KG1 (cell line): ENCODE results near the gene ALDH18A1.
A peak's percentile ranks its signal among the peaks of the same experiment; 100 is the strongest.
"Not testable (repeated sequence)": the region's sequence is repeated elsewhere in the genome, so short reads cannot be mapped to it uniquely, and the experiment has no call there.

Experiments used
- DNase-seq: peaks from one replicate; lab custom pipeline; 2025; lab: John Stamatoyannopoulos, UW

ALDH18A1 gene

DNA sequence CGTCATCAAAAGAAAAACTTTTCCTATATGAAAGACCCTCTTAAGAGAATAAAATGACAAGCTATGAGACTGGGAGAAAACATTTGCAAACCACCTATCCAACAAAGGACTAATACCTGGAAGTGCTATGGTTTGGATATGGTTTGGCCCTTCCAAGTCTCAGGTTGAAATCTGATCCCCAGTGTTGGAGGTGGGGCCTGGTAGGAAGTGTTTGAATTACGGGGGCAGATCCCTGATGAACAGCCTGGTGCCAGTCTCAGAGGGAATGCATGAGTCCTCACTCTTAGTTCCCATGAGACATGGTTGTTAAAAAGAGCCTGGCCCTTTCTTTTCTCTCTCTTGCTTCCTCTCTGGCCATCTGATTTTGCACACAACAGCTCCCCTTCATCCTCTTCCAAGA, 6.3 kb downstream of the ALDH18A1 start:
- no peak for DNase-seq

DNA sequence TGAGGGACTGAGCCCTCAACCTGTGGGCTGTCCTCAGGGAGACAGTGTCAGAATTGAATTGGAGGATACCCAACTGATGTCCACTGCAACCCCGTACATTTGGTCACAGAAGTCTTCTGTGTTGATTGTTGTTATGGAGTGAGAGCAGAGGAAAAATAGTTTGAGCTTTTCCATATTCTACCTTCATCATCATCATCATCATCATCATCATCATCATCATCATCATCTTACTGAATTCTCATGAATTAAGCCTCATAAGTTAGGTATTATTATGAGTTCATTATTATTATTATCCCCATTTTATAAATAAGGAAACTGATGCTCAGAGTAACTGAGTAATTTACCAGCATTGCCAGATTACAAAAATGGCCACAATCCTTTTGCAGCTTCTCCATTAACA, 8.4 kb downstream of the ALDH18A1 start:
- no peak for DNase-seq

DNA sequence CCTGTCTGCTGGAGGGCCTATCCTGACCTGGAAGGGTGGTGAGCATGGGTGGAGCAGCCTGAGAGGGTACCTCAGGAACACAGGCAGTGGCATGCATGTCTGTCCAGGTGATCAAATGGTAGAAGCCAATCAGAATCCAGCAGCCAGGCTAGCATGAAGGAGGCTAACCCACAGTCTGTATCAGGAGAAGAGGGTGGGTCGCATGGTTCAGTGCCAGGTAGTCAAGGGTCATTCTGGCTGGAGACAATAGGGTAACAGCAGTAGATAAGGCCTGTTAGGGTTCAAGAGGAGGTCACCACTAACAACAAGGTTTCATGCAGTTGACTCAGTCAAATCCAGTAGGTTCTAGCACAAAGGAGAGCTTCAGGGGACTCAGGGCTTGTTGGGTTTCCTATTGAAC, 10.4 kb downstream of the ALDH18A1 start:
- DNase-seq, result no peak

DNA sequence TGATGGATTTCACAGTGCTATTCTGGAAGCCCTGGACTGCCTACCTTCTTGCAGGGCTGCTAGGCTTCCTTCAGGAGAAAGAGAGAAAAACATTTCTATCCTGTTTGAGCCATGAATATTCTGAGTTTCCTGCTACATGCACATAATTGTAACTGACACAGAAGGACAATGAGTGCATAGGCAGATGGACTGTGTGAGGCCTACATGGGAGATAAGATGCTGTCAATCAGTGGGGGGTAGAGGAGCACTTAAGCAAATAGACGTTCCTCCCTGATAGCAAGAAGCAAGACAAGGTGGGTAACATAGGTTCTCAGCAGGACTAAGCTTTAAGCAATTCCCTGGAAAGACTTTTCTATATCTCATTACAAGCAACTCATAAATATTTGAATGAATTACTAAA, 11.6 kb downstream of the ALDH18A1 start:
- no peak for DNase-seq

DNA sequence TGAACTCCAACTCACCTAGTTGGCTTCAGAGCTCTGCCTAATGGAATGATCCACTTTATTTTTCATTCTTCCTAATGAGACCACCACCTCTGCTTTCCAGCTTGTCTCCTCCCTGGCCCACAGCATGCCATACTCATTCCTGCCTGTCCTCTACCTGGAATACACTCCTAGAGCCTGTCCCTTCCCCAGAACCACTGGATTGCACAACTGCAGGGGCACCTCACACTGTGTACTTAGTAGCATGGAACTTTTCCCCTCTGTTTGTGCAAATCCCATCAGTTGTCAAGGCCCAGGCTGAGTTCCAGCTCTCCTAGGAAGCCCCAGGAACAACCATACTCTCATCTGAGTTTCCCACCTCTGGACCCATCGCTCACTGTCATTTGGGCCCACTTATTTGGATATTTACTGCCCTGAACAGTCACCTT, 15.6 kb downstream of the ALDH18A1 start:
- DNase-seq, result no peak

DNA sequence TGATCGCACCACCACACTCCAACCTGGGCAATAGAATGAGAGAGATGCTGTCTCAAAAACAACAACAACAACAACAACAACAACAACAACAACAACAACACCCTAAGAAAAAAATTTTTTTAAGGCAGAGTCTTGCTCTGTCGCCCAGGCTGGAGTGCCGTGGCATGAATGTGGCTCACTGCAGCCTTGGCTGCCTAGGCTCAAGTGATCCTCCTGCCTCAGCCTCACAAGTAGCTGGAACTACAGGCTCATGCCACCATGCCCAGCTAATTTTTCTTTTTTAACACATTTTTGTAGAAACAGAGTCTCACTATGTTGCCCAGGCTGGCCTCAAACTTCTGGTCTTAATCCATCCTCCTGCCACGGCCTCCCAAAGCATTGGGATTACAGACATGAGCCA, 18.6 kb downstream of the ALDH18A1 start:
- DNase-seq, result no peak

DNA sequence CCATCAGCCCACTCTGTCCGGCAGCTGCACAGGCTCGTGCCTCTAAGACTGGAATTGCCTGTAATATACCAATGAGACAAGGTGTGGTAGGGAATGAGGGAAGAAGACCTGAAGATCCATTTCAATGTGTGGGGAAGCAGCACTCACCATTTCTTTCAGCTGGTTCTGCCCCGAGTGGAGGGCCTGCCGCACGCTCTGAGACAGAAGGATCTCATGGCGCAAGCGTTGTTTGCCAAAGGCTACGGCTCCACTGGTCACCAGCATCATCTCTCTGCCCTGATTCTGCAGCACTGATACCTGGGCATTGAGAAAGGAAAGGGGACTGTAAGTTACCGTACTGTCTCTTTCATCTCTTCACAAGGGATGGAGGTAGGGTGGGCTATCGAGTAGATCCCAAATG, 19.4 kb downstream of the ALDH18A1 start:
- no peak for DNase-seq

DNA sequence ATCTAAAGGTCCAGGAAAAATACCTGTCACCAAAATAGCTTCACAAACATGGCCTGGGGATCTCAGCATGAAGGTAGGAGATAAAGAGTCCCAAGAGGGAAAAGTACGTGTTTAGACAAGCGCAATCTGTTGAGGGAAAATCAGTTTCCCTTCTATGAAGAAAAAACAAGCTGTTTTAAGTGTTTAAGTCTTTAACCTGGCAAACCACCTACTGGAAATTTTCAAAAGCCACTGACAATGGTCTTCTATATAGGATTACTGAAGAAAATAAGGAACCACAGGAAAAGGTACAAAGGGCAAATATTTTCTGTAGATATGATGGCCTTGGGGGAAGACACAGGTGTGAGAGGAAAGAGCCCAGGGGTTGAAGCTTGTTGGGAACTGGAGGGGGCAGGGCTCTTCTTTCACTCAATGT, 21.2 kb downstream of the ALDH18A1 start:
- DNase-seq, result no peak

DNA sequence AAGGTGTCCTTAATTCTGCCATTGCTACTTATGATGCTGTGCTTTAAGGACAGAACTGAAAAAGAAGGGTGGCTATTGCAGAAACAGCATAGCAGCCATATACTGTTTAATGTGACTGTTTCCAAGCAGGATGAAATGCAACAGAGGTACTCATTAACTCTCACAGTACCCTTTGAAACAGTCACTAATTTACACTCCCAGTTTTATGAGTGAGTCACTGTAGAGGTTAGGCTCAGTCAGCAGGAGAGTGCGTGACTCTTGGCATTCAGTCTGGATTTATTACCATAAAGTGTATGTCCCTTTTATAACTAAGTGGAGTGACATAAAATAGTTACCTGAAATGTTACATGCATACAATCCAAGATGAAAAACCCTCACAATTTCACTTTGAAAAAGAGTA, 27.7 kb downstream of the ALDH18A1 start:
- DNase-seq, result no peak

DNA sequence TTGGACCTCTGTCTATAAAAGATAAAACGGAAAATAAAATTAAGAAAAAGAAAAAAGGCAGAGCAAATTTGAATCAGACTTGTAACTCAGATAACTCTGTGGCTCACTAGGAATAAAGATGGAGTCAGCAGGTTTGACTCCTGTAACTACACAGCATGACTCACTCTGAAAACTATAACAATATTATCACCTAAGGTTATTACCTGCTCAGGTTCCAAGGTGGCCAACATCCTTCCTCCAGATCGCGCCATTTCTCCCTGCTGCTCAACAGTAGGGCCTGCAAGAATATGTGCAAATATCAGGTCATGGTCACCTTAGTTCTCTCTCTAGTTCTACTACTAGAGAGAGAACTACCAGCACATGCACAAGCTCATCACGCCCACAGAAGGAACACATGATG, 30.0 kb downstream of the ALDH18A1 start:
- no peak for DNase-seq

DNA sequence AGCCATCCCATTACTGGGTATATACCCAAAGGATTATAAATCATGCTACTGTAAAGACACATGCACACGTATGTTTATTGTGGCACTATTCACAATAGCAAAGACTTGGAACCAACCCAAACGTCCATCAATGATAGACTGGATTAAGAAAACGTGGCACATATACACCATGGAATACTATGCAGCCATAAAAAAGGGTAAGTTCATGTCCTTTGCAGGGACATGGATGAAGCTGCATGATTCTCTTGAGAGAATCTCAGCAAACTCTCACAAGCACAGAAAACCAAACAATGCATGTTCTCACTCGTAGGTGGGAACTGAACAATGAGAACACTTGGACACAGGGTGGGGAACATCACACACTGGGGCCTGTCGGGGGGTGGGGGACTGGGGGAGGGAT, 36.1 kb downstream of the ALDH18A1 start:
- not testable (repeated sequence) for DNase-seq

DNA sequence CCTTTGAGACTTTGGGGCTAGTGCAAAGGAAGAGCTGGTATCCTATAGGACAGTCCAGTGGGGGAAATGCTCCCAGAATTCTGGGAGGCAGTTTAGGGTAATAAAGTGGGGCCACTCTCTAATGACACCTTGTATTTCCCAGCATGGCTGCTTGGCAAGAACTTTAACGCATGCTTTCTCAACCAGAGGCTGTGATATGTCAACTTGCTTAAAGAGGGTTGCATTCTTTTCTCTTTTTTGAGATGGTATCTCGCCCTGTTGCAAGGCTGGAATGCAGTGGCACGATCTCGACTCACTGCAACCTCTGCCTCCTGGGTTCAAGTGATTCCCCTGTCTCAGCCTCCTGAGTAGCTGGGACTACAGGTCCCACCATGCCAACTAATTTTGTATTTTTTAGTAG, 38.4 kb downstream of the ALDH18A1 start:
- no peak for DNase-seq

DNA sequence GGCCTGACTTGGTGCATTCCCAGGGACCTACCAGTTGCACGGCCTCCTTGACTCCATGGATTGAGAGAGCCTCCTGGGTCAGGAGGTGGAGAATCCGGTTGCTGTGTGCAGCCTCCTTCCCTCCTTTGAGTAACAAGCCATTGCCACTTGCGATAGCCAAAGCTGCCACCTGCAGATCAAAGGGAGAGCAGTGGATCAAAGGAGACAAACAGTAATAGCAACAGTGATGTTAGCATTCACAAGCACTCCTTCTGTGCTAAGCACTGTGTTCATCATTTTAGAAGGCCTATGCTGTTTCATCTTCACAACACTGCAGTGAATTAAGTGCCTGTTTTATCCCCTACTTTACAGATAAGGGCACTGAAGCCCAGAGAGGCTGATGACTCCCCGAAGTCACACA, 40.1 kb downstream of the ALDH18A1 start:
- DNase-seq, result no peak

DNA sequence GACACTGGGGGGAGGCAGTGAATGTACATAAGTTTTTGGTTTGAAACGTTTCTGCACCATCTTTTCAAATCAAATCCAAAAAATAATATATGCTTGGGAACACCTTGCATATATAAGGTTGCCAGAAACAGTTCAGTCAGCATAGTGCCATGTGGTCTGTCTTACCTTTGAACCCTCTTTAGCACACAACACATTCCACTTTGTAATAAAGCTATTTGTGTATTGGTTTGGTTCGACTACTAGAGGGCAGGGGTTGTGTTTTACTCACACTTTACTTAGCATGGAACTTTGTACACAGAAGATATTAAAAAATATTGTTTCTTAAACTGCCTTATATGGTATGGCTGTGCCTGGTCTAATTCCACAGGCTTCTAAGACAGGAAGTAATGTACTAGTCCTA, 43.2 kb downstream of the ALDH18A1 start:
- no peak for DNase-seq

DNA sequence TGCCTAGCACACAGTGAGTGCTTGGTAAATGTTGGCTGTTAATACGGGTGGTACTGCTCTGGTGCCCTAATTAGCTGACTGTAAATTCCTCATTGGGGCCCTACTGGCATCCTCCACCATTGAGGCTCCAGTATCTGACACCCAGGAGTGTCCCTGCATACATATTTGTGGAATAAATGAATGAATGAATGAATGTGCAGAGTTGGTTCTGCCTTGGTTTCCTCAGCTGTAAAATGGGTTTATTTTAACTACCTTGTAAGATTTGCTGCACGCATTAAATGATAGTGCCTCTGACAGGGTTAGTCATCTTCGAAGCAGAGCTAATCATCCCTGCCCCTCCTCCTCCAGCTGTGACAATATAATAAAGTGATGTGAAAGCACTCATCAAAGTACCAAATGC, 45.8 kb downstream of the ALDH18A1 start:
- DNase-seq, result no peak

DNA sequence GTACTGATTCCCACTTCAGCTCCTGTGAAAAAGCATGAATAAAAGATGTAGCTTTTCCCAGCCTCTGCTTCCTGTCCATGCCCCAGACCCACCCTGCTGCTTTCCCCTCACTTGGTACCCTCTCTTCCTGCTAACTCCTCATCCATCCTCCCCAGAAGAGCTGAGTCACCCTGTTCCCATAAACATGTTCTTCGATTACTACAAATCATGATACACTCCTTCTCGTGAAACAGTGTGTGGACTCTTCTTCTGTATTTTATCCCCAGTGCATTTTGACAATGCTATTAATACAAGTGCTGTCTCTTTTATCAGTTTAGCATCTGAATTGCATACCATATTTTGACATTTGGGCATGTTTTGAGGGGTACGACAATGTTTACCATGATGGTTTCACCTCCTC, 49.6 kb downstream of the ALDH18A1 start:
- no peak for DNase-seq

DNA sequence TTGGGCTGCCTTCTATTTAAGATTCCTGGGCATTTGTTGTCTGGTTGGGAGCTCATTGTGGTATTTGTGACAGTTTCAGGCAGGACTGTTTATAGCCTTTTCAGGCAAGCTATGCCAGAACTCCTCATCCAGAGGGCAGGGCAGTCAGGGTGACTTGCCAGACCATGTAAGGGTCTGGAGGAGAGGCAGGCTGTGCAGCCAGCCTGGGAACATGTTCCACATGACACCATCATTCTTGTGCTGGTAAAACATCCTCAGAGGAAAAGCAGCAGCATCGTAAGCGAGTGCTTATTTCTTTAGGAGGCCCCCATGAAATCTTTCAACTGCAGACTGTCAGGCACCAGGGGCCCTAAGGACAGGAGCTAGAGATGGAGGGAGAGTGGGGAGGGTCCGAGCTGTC, 51.3 kb downstream of the ALDH18A1 start:
- no peak for DNase-seq

DNA sequence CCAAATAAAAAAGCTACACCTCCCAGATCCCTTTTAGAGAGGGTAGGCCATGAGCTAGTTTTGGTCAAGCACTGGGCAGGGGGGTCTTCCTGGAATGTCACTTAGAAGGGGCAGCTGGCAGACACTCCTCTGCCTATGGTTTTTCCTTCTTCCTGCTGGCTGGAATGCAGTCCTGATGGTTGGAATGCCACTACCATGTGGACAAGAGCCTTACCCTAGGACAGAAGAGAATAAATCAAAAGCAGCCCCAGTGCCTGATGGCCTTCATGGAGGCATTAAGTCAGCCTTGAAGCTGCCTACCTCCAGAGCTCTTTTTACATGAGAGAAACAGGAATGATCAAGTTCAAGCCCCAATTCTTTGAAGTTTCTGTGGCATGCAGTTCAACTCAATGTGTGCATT, 51.9 kb downstream of the ALDH18A1 start:
- no peak for DNase-seq

DNA sequence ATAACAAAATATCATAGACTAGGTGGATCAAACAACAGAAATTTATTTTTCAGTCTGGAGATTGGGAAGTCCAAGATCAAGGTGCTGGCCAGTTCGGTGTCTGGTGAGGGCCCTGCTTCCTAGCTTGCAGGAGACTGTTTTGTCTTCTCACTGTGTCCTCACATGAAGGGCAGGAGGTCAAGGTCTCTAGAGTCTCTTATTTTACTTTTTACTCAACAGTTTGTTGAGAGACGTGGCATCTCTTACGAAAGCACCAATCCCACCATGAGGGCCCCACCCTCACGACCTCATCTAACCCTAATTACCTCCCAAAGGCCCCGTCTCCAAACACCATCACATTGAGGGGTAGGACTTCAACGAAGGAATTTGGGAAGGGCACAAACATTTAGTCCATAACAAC, 54.1 kb downstream of the ALDH18A1 start:
- DNase-seq, result no peak

DNA sequence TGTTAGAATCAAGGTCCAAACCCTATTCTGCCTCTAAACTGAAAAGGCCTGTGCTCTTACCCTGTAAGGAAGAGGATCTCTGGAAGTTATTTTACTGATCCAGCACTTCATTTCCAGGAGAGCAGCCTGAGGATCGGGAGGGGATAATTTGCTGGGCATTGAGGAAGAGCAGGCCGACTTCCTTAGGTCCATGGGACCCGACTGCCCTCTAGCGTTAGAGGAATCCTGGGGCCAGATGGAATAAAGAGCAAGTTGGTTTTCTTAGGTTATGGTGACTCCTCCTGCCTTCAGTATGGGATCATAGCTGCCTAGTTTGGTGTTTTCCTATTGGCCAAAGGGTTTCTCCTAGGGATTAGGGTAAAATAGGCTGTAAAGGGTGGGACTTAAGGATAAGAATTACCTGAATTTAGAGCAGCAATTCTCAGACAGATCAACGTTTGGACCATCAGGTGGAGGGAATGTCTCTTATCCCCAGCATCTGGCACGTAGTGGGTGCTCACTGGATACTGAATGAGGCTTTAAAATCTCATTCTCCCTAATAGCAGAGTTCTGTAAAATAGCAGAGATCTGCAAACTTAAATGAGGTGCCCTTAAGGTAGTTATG, 55.3 kb downstream of the ALDH18A1 start:
- DNase-seq, result peak; percentile 20

DNA sequence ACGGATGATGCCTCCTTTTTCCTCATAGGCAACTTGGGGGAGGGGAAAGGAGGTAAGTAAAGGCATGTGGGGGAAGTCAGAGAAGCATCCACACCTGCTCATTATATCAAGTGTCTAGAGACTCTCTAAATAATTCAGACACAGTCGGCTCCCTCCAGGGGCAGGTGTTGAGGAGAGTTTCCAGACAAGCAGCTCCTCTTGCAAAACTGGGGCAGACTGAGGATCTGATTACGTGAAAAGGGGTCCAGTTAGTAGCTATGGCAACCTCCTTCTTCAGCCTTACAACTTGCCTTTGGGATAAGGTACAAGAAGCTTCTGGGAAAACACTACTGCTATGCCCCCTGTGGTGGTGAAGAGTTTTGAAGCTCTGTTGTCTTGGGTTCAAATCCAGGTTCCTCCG, 56.4 kb downstream of the ALDH18A1 start:
- no peak for DNase-seq

DNA sequence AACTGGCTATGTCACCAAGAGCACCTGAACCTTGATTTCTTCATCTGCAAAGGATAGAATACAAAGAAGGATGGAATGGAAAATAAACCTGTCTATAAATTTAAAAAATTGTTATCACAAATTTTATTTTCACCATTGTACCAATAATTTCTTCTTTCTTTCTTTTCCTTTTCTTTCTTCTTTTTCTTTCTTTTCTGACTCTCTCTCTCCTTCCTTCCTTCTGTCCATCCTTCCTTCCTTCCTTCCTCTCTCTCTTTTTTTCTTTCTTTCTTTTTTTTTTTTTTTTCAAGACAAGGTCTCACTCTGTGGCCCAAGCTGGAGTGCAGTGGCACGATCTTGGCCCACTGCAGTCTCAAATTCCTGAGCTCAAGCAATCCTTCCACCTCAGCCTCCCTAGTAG, 58.7 kb downstream of the ALDH18A1 start:
- no peak for DNase-seq

DNA sequence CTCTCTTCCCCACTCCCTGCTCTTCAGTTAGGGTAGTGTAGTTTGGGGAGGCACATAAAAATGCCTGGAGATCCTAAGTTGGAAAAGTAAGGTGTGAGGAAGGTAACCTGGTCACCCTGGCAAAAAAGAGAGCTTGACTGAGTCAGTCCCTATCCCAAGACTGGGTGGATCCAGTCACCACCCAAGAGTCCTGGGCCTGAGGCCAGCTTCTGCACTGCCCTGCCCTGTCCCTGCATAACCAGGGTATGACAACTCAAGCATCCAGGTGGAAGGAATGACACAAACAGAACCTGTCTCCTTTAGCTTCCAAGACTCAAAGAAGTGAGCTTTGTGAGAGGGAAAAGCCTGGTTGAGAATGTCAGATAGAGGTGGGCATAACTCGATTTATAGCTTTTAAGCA, 68.5 kb downstream of the ALDH18A1 start:
- DNase-seq, result no peak

DNA sequence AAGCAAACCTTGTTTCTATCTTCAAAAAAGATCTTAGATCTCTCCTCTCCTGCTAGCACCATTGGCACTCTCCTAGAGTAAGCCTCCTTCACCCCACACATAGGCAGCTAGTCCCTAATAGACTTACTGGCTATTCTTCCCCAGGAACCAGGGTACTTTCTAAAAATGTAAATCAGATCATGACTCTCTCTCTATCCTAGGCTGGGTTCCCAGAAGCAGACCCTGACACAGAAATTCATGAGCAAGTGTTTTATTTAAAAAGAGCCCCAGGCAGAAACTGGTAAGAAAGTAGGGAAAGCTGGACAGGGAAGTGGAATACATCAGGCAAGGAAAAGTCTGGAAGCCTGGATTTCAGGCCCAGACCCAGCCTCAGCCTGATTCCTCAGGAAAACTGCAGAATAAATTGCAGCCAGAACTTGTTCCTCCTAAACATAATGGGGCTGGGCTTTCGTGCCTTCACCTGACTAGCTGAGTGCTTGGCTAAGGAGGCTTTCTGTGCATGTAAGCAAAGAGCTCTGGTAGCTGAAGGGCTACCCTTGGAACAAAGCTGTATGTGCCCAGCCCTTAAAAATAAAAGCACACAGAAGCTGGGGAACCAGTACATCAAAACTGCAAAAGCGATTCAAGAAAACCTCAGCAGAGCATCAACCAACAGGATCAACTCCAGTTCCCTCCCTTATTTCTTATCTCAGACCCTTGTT, 76.5 kb downstream of the ALDH18A1 start:
- no peak for DNase-seq
